Right lobe of liver (tissue), 6 donors: ENCODE data around the gene LYRM9. TPM values are rescaled to one million over a fixed set of nuclear protein-coding genes. Genes with fewer than 3 reads are reported as not detected.

Experiments used
- ATAC-seq, 4 donors: fragments of 200-7000 bp; cut with Tn5 transposase; one replicate each; pipeline ENCODE4 v1.9.1; 2020; ENCODE audit warnings: mild to moderate bottlenecking in 4 of 4, moderate library complexity in 4 of 4
- DNase-seq, 3 donors: peaks; one replicate each; pipeline ENCODE4 v3.0.0-alpha.2; 2020
- H3K27ac ChIP-seq, 3 donors: fragments of 200-600 bp; one replicate each; pipeline ENCODE4 v1.8.0; 2022
- H3K27me3 ChIP-seq, 2 donors: fragments of 200-600 bp; one replicate each; pipeline ENCODE4 v1.8.0; 2022
- H3K36me3 ChIP-seq, 4 donors: fragments of 200-600 bp; sonication (generic) in 1 of 4; one replicate each; pipeline versions ENCODE4 v1.5.1 to v1.8.0; 2017 to 2022; ENCODE audit warnings: control low read depth in 1 of 4
- H3K4me1 ChIP-seq, 4 donors: fragments of 200-600 bp; sonication (generic) in 1 of 4; one replicate each; pipeline versions ENCODE4 v1.5.1 to v1.8.0; 2017 to 2022; ENCODE audit warnings: control low read depth in 1 of 4
- H3K4me3 ChIP-seq, 3 donors: fragments of 200-600 bp; one replicate each; pipeline ENCODE4 v1.8.0; 2022
- H3K9me3 ChIP-seq, 4 donors: fragments of 200-600 bp; sonication (generic) in 1 of 4; one replicate each; pipeline versions ENCODE4 v1.5.1 to v1.8.0; 2017 to 2022; ENCODE audit warnings: control low read depth in 1 of 4
- CTCF ChIP-seq, 4 donors: fragments of 200-600 bp in 3 of 4; fragments of 450-650 bp in 1 of 4; IDR thresholded peaks; one replicate each; pipeline versions ENCODE4 v1.5.1 to v1.8.0; 2016 to 2022; ENCODE audit warnings: antibody characterized with exemption in 4 of 4, mild to moderate bottlenecking in 2 of 4
- POLR2A ChIP-seq: fragments of 450-650 bp; IDR thresholded peaks from one replicate; pipeline ENCODE4 v1.6.1; 2017; ENCODE audit warnings: antibody characterized with exemption, mild to moderate bottlenecking
- WGBS: methylation state at CpG from one replicate; pipeline ENCODE4 v1.1.6; 2018; ENCODE audit warnings: low coverage, low lambda C conversion rate; ENCODE audit not compliant: insufficient coverage; ENCODE audit errors: missing lambda C conversion rate; 5-methylcytosine and 5-hydroxymethylcytosine counted together
- intact Hi-C, 2 donors: fragments of 100-400 bp; cut with DNase I; formaldehyde crosslinking; loops; one replicate each; pipeline versions ENCODE4 v1.11.2 to v1.14.1; 2022
- total RNA-seq, 6 experiments: library from RNA; depleted of rRNA in 2 of 6; stranded (reverse); fragments of >200 nt in 2 of 6; fragmentation: NEBNext Ultra II Directional in 3 of 6; extraction: Animal tissue kit (Norgen Biotek cat#: 25700) in 3 of 6; gene quantifications; one replicate each; pipeline versions ENCODE4 v1.1.0 to v1.2.4, GENCODE V29; 2016 to 2023
- donor health status: DM: no; HTN: yes; CAD: no.
- donor health status: DM: no; HTN: no; CAD: no.
- donor health status: DM: no; HTN: no; CAD: no.
- donor health status: DM: no; HTN: yes; CAD: no.
- donor health status: DM: no; HTN: yes; CAD: no.

LYRM9 gene
- total RNA-seq, 6 experiments from 2014 or later: 4.1 to 7.2 (median 5.5) TPM

GRCh38 chr17:27858621-27859305, 34.4 kb downstream of the LYRM9 start:
- H3K27me3 ChIP-seq: no peaks in the 10 kb centered on the region
- H3K4me1 ChIP-seq: no peaks in the 10 kb centered on the region
- no peaks in the 10 kb centered on the region for H3K36me3 ChIP-seq
- H3K4me3 ChIP-seq: no peak overlapping the region
- 86% methylated on average over 4 of the region's 6 CpGs for WGBS
- intact Hi-C loops: no loop called here
- TF ChIP-seq CTCF (IDR thresholded peaks at IDR 0.05) (no peak), POLR2A (no peak)
- no peaks in the 10 kb centered on the region for H3K9me3 ChIP-seq
- DNase-seq: no peak
- H3K27ac ChIP-seq: no peak overlapping the region
- ATAC-seq: no peak

- WGBS: 74% methylated on average over 5 of the region's 5 CpGs
- intact Hi-C loops: no loop called here
- no peak for DNase-seq
These were observed 36.3 kb downstream of the LYRM9 start for GRCh38 chr17:27856676-27857432.

DNA sequence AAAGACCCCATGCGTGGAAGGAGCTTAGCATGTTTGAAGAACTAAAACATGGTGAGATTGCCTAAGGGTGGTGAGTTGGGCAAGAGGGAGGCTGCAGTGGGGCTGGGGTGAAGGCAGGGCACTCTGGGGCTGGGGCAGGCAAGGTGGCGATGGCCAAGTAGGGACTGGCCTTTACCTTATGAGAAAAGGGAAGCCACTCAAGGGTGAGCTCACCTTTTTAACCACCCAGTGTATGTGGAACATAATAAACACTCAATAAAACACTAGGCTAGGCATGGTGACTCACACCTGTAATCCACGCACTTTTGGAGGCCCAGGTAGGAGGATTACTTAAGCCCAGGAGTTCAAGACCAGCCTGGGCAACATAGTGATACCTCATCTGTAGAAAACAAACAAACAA, 37.7 kb downstream of the LYRM9 start:
- DNase-seq (no peak), ATAC-seq (no peak)
- Histone ChIP-seq H3K27me3 (no peaks in the 10 kb centered on the region), H3K9me3 (no peaks in the 10 kb centered on the region), H3K36me3 (no peaks in the 10 kb centered on the region), H3K4me3 (no peak overlapping the region), H3K4me1 (no peaks in the 10 kb centered on the region), H3K27ac (no peak overlapping the region)
- 87% methylated on average over 3 of the region's 3 CpGs for WGBS
- intact Hi-C loops: no loop called here
- no peak for TF ChIP-seq CTCF (IDR thresholded peaks at IDR 0.05)
- TF ChIP-seq POLR2A: no peak

More at GRCh38 chr17:27856676-27857432, 36.3 kb downstream of the LYRM9 start:
- ATAC-seq: no peak
- TF ChIP-seq CTCF (IDR thresholded peaks at IDR 0.05) (no peak), POLR2A (no peak)
- Histone ChIP-seq H3K27ac (no peak overlapping the region), H3K4me3 (no peak overlapping the region), H3K4me1 (no peaks in the 10 kb centered on the region), H3K27me3 (no peaks in the 10 kb centered on the region), H3K9me3 (no peaks in the 10 kb centered on the region), H3K36me3 (no peaks in the 10 kb centered on the region)

DNA sequence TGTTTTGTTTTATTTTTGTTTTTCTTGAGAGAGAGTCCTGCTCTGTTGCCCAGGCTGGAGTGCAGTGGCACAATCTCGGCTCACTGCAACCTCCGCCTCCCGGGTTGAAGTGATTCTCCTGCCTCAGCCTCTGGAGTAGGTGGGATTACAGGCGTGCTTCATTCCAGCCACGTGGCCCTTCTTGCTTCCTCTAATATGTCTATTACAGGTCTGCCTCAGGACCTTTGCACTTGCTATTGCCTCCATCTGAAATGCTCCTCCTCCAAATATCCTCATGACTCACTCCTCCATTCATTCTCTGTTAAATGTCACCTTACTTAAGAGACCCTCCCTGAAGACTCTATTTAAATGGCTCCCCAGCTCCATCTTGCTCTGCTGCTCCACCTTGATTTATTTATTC, 39.0 kb downstream of the LYRM9 start:
- WGBS: 90% methylated on average over 5 of the region's 5 CpGs

More for the DNA sequence above, 39.0 kb downstream of the LYRM9 start:
- DNase-seq: no peak
- Histone ChIP-seq H3K9me3 (no peaks in the 10 kb centered on the region), H3K36me3 (no peaks in the 10 kb centered on the region), H3K4me3 (no peak overlapping the region), H3K27ac (no peak overlapping the region), H3K27me3 (no peaks in the 10 kb centered on the region), H3K4me1 (no peaks in the 10 kb centered on the region)
- no peak for TF ChIP-seq CTCF (IDR thresholded peaks at IDR 0.05)
- TF ChIP-seq POLR2A: no peak
- ATAC-seq: no peak
- intact Hi-C loops: no loop called here
